Mesendoderm (in vitro differentiated cells): ENCODE measurements around the gene GTF2A1L.

Experiments used
- DNase-seq: peaks from one replicate; pipeline ENCODE4 v3.0.0; 2013
- H2AK5ac ChIP-seq: 2 replicates; pipeline ENCODE4 v1.6.1; 2013; ENCODE audit warnings: low read length, inconsistent platforms
- H2BK120ac ChIP-seq: 2 replicates; pipeline ENCODE4 v1.6.1; 2013; ENCODE audit warnings: low read depth, mild to moderate bottlenecking, low read length, moderate library complexity, mixed read lengths
- H2BK15ac ChIP-seq: replicated peaks from 2 replicates; pipeline ENCODE4 v1.6.1; 2013; ENCODE audit warnings: low read depth, mild to moderate bottlenecking, moderate library complexity
- H2BK5ac ChIP-seq: 2 replicates; pipeline ENCODE4 v1.6.1; 2013; ENCODE audit warnings: low read length, inconsistent platforms
- H3K18ac ChIP-seq: 2 replicates; pipeline ENCODE4 v1.6.1; 2013; ENCODE audit warnings: mild to moderate bottlenecking, low read length, mixed read lengths
- H3K23ac ChIP-seq: one replicate; pipeline ENCODE4 v1.6.1; 2013; ENCODE audit warnings: low read length
- H3K27ac ChIP-seq: 2 replicates; pipeline ENCODE4 v1.5.1; 2013; ENCODE audit warnings: low read depth, mild to moderate bottlenecking, inconsistent platforms, low read length, moderate library complexity
- H3K27me3 ChIP-seq: 2 replicates; pipeline ENCODE4 v1.6.1; 2013; ENCODE audit warnings: low read length, control low read depth, mild to moderate bottlenecking, inconsistent platforms; ENCODE audit not compliant: insufficient read depth, poor library complexity
- H3K36me3 ChIP-seq: 2 replicates; pipeline ENCODE4 v1.6.1; 2013; ENCODE audit warnings: low read length, inconsistent platforms; ENCODE audit not compliant: control insufficient read depth, insufficient read depth
- H3K4ac ChIP-seq: one replicate; pipeline ENCODE4 v1.6.1; 2013; ENCODE audit warnings: low read depth, mild to moderate bottlenecking, low read length, moderate library complexity
- H3K4me1 ChIP-seq: 2 replicates; pipeline ENCODE4 v1.6.1; 2013; ENCODE audit warnings: low read depth, low read length, inconsistent platforms; ENCODE audit not compliant: control insufficient read depth
- H3K4me2 ChIP-seq: 2 replicates; pipeline ENCODE4 v1.6.1; 2013; ENCODE audit warnings: low read length
- H3K4me3 ChIP-seq: 2 replicates; pipeline ENCODE4 v1.5.1; 2013; ENCODE audit warnings: mild to moderate bottlenecking, low read length
- H3K56ac ChIP-seq: one replicate; pipeline ENCODE4 v1.6.1; 2013; ENCODE audit warnings: low read length
- H3K79me1 ChIP-seq: 2 replicates; pipeline ENCODE4 v1.6.1; 2013; ENCODE audit warnings: low read length, inconsistent platforms
- H3K79me2 ChIP-seq: 2 replicates; pipeline ENCODE4 v1.6.1; 2013; ENCODE audit warnings: mild to moderate bottlenecking, low read length; ENCODE audit not compliant: control insufficient read depth, insufficient read depth
- H3K9ac ChIP-seq: 2 replicates; pipeline ENCODE4 v1.6.1; 2013; ENCODE audit warnings: low read length, inconsistent platforms
- H4K5ac ChIP-seq: one replicate; pipeline ENCODE4 v1.6.1; 2013; ENCODE audit warnings: low read length
- H4K8ac ChIP-seq: one replicate; pipeline ENCODE4 v1.6.1; 2013; ENCODE audit warnings: low read depth, mild to moderate bottlenecking, control low read depth, low read length, moderate library complexity
- WGBS: extraction: QIAGEN DNeasy Blood & Tissue Kit; methylation state at CpG from one replicate; pipeline ENCODE4 v1.1.7; 2013; ENCODE audit warnings: low lambda C conversion rate, missing lambda C conversion rate; ENCODE audit not compliant: insufficient coverage; ENCODE audit errors: extremely low coverage; 5-methylcytosine and 5-hydroxymethylcytosine counted together

The GTF2A1L gene

GRCh38 chr2:48722391-48722790, 104.7 kb downstream of the GTF2A1L start:
- no peak overlapping the region for H3K4ac ChIP-seq
- no peaks in the 10 kb centered on the region for H3K4me1 ChIP-seq
- no peak overlapping the region for H2BK120ac ChIP-seq
- H3K27me3 ChIP-seq = no peaks in the 10 kb centered on the region
- H3K27ac ChIP-seq = no peak overlapping the region
- WGBS = no CpG with 5 or more reads among the region's 1 CpG
- H3K23ac ChIP-seq = no peak overlapping the region
- no peak overlapping the region for H4K5ac ChIP-seq
- no peak overlapping the region for H4K8ac ChIP-seq
- H3K79me1 ChIP-seq = no peaks in the 10 kb centered on the region
- H3K4me2 ChIP-seq = no peak overlapping the region
- H3K79me2 ChIP-seq = no peaks in the 10 kb centered on the region
- no peak overlapping the region for H3K4me3 ChIP-seq
- H3K36me3 ChIP-seq = no peaks in the 10 kb centered on the region
- no peak overlapping the region for H2AK5ac ChIP-seq
- no peak for DNase-seq
- no peak overlapping the region for H2BK15ac ChIP-seq
- H3K9ac ChIP-seq = no peak overlapping the region
- no peak overlapping the region for H3K18ac ChIP-seq
- no peak overlapping the region for H2BK5ac ChIP-seq
- no peak overlapping the region for H3K56ac ChIP-seq

GRCh38 chr2:48723129-48723528, 105.5 kb downstream of the GTF2A1L start:
- DNase-seq = peak; percentile 70
- Histone ChIP-seq H3K27me3 (no peaks in the 10 kb centered on the region), H3K18ac (no peak overlapping the region), H3K23ac (no peak overlapping the region), H2BK120ac (no peak overlapping the region), H2AK5ac (no peak overlapping the region), H3K4me1 (no peaks in the 10 kb centered on the region), H3K9ac (no peak overlapping the region), H3K79me2 (no peaks in the 10 kb centered on the region), H3K79me1 (no peaks in the 10 kb centered on the region), H3K36me3 (no peaks in the 10 kb centered on the region), H3K4me3 (no peak overlapping the region), H4K5ac (no peak overlapping the region), H3K4me2 (no peak overlapping the region), H2BK5ac (no peak overlapping the region), H2BK15ac (no peak overlapping the region), H4K8ac (no peak overlapping the region), H3K4ac (no peak overlapping the region), H3K56ac (no peak overlapping the region), H3K27ac (no peak overlapping the region)

- Histone ChIP-seq H4K8ac (no peak overlapping the region), H3K79me2 (no peaks in the 10 kb centered on the region), H3K18ac (no peak overlapping the region), H3K27me3 (no peaks in the 10 kb centered on the region), H3K23ac (no peak overlapping the region), H3K4me3 (no peak overlapping the region), H3K4ac (no peak overlapping the region), H3K27ac (no peak overlapping the region), H2AK5ac (no peak overlapping the region), H2BK5ac (no peak overlapping the region), H4K5ac (no peak overlapping the region), H3K56ac (no peak overlapping the region), H3K4me2 (no peak overlapping the region), H3K79me1 (no peaks in the 10 kb centered on the region), H3K9ac (no peak overlapping the region), H2BK120ac (no peak overlapping the region), H2BK15ac (no peak overlapping the region), H3K36me3 (no peaks in the 10 kb centered on the region), H3K4me1 (no peaks in the 10 kb centered on the region)
- no CpG with 5 or more reads among the region's 2 CpGs for WGBS
- DNase-seq = no peak
Observed at GRCh38 chr2:48724278-48724677, 106.6 kb downstream of the GTF2A1L start.

GRCh38 chr2:48725696-48726494, 108.2 kb downstream of the GTF2A1L start:
- no peak overlapping the region for H3K4ac ChIP-seq
- no peak overlapping the region for H3K56ac ChIP-seq
- H3K23ac ChIP-seq = no peak overlapping the region
- no peak overlapping the region for H2AK5ac ChIP-seq
- DNase-seq = peak; percentile 61
- H2BK5ac ChIP-seq = no peak overlapping the region
- H3K9ac ChIP-seq = no peak overlapping the region
- no peaks in the 10 kb centered on the region for H3K27me3 ChIP-seq
- H3K4me2 ChIP-seq = no peak overlapping the region
- H2BK15ac ChIP-seq = no peak overlapping the region
- H3K79me1 ChIP-seq = no peaks in the 10 kb centered on the region
- H3K18ac ChIP-seq = no peak overlapping the region
- H3K4me3 ChIP-seq = no peak overlapping the region
- no peak overlapping the region for H4K5ac ChIP-seq
- H3K36me3 ChIP-seq = no peaks in the 10 kb centered on the region
- H4K8ac ChIP-seq = no peak overlapping the region
- no peaks in the 10 kb centered on the region for H3K4me1 ChIP-seq
- WGBS = no CpG with 5 or more reads among the region's 7 CpGs
- H2BK120ac ChIP-seq = no peak overlapping the region
- no peaks in the 10 kb centered on the region for H3K79me2 ChIP-seq
- H3K27ac ChIP-seq = no peak overlapping the region

GRCh38 chr2:48727560-48727959, 109.9 kb downstream of the GTF2A1L start:
- H3K79me2 ChIP-seq = no peaks in the 10 kb centered on the region
- H3K4me3 ChIP-seq = no peak overlapping the region
- no peak overlapping the region for H2BK15ac ChIP-seq
- H2AK5ac ChIP-seq = no peak overlapping the region
- WGBS = no CpG with 5 or more reads among the region's 2 CpGs
- no peak overlapping the region for H3K4me2 ChIP-seq
- no peaks in the 10 kb centered on the region for H3K27me3 ChIP-seq
- H3K23ac ChIP-seq = no peak overlapping the region
- no peak overlapping the region for H2BK120ac ChIP-seq
- no peak overlapping the region for H3K56ac ChIP-seq
- no peak overlapping the region for H3K18ac ChIP-seq
- H3K4me1 ChIP-seq = no peaks in the 10 kb centered on the region
- H3K27ac ChIP-seq = no peak overlapping the region
- no peak for DNase-seq
- no peak overlapping the region for H3K4ac ChIP-seq
- H3K79me1 ChIP-seq = no peaks in the 10 kb centered on the region
- H3K9ac ChIP-seq = no peak overlapping the region
- H3K36me3 ChIP-seq = no peaks in the 10 kb centered on the region
- H4K8ac ChIP-seq = no peak overlapping the region
- H4K5ac ChIP-seq = no peak overlapping the region
- no peak overlapping the region for H2BK5ac ChIP-seq

- no peaks in the 10 kb centered on the region for H3K79me2 ChIP-seq
- H2BK15ac ChIP-seq = no peak overlapping the region
- H3K27me3 ChIP-seq = no peaks in the 10 kb centered on the region
- no peaks in the 10 kb centered on the region for H3K79me1 ChIP-seq
- H2BK5ac ChIP-seq = no peak overlapping the region
- H3K9ac ChIP-seq = no peak overlapping the region
- no peak overlapping the region for H3K23ac ChIP-seq
- H2BK120ac ChIP-seq = no peak overlapping the region
- WGBS = no CpG with 5 or more reads among the region's 2 CpGs
- H3K56ac ChIP-seq = no peak overlapping the region
- DNase-seq = no peak
- H3K18ac ChIP-seq = no peak overlapping the region
- H3K36me3 ChIP-seq = no peaks in the 10 kb centered on the region
- no peaks in the 10 kb centered on the region for H3K4me1 ChIP-seq
- no peak overlapping the region for H4K8ac ChIP-seq
- no peak overlapping the region for H4K5ac ChIP-seq
- no peak overlapping the region for H3K27ac ChIP-seq
- no peak overlapping the region for H3K4me2 ChIP-seq
- no peak overlapping the region for H2AK5ac ChIP-seq
- no peak overlapping the region for H3K4me3 ChIP-seq
- no peak overlapping the region for H3K4ac ChIP-seq
Observed at GRCh38 chr2:48728295-48728694, 110.6 kb downstream of the GTF2A1L start.
